HUDEP-2 (cell line): ENCODE data around the gene SRBD1.
A peak's percentile ranks its signal among the peaks of the same experiment; 100 is the strongest.

Experiments
- DNase-seq, 76 experiments: peaks; one replicate each; lab custom pipeline; 2025; ENCODE audit not compliant: unreplicated experiment in 76 of 76; lab: John Stamatoyannopoulos, UW

Gene SRBD1

DNA sequence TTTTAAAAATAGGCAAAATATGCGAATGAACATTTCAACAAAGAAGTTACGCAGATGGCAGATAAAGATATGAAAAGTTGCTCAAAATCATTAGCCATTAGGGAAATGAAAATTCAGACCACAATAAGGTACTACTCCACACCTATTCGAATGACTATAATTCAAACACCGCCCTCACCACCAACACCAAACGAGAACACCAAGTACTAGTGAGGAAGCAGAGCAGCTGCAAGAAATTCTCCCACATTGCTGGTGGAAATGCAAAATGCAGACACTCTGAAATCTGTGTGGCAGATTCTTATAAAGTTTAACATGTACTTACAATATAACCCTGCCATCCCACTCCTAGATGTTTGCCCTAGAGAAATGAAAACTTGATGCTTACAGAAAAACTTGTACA, 23.2 kb upstream of the SRBD1 start:
- DNase-seq, result no peak

DNA sequence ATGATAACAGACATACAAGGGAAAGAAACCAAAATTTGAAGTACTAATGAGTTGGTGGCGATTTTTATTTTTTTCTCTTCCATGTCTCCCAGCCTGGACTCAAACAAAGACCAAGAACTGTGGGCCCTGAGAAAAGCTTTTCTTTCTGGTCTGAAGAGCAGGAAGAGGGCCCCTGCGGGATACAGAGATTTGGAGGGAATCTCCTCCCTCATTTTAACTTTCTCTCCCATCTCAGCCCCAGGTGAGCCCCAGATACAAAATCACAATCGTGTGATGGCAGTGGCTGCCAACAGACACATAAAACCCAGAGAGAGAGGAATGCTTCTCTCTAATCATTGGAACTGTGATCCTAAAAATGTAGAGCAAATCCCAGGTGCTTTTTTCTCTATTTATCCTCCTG, 20.9 kb upstream of the SRBD1 start:
- no peak for DNase-seq

DNA sequence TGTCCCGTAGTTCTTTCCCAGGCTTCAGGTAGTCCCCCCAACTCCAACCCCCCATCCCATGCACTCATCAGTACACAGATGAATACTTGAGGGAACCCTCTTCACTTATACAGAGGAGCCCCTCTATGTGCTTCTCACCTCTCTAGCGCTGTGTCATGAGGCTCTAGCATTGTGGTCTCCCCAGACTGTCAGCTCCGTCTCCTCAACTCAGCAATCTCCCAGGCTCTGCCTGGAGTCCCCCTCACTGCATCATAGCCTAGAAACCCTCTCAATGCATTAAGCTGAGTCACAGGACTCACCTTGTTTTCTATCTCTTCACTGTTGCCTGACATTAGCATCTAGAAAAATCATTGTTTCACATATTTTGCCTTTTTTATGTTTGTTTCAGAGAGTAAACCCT, 20.3 kb upstream of the SRBD1 start:
- DNase-seq, result no peak

DNA sequence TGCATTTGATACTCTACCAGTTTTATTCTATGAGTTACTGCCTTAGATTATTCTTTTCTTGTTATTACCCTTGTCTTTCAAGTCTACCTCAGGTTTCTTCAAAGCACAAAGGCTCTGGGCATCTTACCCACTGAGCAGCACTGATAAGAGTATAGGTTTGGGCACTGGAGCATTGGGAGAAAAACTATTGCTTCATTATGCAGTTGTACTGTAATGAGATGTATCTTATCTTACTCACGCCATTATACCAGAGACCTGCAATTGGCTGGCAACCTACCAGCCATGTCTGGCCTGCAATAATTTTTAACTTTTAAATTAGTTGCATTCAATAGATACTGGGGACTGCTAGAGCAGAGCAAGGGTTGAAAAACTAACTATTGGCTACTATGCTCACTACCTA, 18.9 kb upstream of the SRBD1 start:
- DNase-seq, result no peak

DNA sequence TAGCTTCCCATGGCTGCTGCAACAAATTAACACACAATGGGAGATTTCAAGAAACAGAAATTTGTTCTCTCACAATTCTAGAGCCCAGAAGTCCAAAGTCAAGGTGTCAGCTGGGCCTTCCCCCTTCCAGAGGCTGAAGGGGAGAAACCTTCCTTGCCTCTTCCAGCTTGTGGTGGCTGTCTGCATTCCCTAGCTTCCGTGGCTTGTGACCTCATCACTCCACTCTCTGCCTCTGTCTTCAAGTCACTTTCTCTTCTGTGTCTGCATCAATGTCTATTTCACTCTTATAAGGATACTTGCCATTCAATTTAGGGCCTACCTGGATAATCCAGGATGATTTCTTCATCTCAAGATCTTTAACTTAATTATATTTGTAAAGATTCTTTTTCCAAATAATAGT, 16.8 kb upstream of the SRBD1 start:
- no peak for DNase-seq

- DNase-seq, result no peak
Measured at GRCh38 chr2:45626387-45627221, 15.5 kb upstream of the SRBD1 start.

DNA sequence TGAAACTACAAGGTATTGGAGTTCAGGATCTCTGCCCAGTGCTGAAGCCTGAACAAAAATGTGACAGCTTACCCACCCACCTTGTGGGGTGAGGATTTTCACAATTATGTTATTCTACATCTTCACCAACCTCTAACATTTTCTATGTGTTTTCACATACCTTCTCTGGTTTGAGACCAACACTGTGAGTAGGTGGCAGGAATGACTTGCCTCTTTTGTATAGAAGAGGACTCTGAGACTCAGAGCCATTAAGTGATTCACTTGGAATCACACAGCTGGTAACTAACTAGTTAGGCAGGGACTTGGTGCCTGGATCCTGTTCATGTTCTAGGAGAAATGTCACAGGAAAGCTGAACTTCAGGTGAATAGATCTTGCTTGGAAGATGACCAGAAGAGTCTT, 14.8 kb upstream of the SRBD1 start:
- DNase-seq, result no peak

GRCh38 chr2:45623098-45623497, 12.0 kb upstream of the SRBD1 start:
- DNase-seq, result no peak

DNA sequence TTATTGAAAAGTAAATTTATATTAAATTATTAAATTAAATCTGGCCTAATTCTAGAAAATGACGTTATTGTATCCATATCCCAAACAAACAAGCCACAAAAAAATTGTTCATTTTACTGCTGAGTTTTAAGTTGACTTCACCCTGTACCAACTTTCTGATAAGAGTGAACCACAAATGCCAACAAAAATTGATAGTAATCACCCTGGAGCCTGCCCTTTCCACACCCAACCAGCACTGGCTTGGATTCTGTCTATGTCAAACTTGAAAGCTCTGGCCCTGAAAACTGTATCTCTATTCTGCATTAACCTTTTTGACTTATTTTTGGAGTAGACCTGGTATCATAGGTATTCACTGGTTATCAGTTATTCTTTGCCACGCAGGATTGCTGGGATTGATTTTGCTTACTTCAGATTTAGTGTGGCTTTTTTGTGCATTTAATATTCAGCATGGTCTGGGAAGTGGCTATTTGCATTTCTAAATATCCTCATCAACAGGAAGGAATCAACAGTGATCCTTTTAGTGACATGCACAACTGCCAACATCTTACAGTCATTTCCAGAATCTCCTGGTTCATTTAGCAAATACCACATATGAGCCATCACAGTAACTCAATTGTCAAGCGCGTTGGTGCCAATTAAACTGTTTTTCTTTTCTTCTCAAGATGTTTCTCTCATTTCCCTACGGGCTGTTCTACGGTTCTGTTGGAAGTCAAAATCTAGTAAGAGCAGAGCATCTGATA, 11.4 kb upstream of the SRBD1 start:
- no peak for DNase-seq

GRCh38 chr2:45617496-45617895, 6.4 kb upstream of the SRBD1 start:
- no peak for DNase-seq

DNA sequence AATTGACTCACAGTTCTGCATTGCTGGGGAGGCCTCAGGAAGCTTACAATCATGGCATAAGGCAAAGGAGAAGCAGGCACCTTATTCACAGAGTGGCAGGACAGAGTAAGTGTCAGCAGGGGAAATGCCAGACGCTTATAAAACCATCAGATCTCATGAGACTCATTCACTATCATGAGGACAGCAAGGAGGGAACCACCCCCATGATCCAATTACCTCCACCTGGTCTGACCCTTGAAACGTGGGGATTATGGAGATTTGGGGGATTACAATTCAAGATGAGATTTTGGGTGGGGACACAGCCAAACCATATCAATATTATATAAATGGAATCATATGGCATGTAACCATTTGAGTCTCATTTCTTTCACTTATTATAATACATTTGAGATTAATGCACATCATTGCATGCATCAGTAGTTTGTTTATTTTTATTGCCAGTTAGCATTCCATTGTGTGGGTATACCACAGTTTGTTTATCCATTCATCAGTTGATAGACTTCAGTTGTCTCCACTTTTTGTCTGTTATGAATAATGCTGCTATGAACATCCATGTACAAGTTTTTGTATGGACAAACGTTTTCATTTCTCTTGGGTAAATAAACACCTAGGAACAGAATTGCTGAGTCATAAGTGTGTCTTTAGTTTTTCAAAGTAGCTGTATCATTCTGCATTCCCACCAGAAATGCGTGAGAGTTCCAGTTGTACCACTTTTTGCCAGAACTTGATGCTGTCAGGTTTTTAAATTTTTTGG, 5.8 kb upstream of the SRBD1 start:
- no peak for DNase-seq

DNA sequence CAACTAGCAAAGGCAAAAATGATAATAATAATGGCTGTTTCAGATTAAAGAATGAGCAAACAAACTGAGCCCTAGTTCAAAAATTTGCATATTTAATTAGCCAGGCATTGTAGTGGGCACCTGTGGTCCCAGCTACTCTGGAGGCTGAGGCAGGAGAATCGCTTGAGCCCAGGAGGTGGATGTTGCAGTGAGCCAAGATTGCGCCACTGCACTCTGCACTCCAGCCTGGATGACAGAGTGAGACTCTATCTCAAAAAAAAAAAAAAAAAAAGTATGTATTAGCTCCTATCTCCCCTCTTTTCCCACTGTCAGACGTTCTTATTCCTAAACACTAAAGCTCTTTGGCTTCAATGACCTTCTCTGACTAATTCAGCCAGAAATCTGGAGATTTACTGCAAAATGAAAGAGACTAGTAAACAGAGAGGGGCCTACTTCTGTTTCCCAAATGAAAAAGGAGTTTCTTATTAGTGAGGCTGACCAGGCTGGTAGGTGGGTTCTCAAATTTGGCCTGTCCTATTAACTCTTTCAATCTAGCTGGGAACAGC, 3.9 kb upstream of the SRBD1 start:
- no peak for DNase-seq

DNA sequence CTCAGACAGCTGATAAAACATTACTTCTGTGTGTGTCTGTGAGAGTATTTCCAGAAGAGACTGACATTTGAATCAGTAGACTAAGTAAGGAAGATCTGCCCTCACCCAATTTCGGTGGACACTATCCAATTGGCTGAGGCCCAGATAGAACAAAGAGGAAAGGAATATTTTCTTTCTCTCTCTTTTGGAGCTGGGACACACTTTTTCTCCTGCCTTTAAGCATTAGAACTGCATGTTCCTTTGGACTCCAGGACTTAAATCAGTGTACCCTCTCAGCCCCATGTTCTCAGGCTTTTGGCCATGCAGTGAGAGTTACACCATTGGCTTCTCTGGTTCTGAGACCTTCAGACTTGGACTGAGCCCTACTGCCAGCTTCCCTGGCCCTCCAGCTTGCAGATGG, 3.3 kb upstream of the SRBD1 start:
- no peak for DNase-seq

- DNase-seq, result no peak
Measured at GRCh38 chr2:45612731-45613130, 1.7 kb upstream of the SRBD1 start.

DNA sequence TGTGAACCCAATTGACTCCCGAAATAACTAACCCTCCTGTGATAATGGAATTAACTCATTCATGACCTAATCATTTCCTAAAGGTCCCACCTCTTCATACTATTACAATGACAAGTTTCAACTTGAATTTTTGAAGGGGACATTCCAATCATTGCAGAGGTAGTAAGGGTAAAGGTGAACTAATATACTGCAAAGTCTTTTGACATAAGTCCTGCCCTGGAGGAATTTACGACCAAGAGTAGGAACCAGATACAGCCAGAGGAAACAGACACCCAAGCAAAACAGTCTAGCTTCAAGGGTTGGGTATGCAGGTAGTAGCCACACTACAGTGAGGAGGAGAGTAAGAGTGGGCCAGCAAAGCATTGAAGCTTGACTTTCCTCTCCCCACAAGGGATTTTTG, 1.2 kb upstream of the SRBD1 start:
- DNase-seq, result no peak

DNA sequence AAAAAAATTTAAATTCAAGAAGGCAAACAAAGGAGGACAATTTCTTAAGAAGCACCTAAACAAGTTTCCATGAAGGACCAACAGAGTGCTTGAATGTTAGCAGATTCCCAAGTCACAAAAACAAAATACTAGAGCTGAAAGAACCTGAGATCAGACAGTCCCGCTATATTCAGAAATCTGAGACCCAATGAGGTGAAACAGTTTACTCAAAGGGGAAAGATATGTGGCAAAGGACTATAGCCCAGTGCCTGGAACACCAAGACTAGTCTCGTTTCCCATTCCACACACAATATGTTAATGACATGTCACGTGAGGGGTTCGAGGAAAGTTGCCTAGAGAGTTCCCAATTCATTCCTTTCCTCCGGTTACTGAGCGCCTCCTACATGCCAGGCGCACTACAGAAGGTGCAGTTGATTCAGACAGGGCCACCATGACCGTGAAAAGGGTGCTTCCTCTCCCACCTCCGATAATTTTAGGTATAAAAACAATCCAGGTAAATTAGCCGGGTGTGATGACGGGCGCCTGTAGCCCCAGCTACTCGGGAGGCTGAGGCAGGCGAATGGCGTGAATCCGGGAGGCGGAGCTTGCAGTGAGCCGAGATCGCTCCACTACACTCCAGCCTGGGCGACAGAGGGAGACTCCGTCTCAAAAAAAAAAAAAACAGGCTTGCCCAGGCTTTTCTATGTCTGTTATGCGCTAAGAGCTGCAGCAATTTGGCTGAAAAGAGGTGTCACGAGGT, 617 bp downstream of the SRBD1 start:
- DNase-seq, result peak in 54 of 76 experiments; percentile 5 to 66 (median 34)

- peak in 6 of 76 experiments; percentile 4 to 25 (median 12) for DNase-seq
Measured at GRCh38 chr2:45607701-45608100, 3.4 kb downstream of the SRBD1 start.

DNA sequence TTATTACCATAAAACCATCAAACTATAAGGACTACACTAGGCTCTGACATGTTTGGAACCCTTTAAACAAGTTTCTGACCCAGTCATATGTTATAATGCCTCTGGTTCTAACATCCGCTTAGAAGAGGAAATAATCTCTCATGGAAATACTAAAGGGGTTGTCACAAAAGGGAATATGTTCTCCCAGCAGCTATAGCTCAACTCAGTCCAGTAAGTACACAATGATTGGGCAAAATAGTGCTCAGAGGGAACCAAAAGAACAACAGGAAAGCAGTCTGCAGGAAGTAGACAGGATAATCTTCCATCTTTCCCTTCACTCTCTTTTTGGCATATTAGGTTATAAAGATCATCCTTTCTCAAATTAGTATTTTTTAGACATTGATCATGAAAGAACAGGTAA, 4.3 kb downstream of the SRBD1 start:
- no peak for DNase-seq

- DNase-seq, result no peak
Measured at GRCh38 chr2:45605116-45605515, 6.0 kb downstream of the SRBD1 start.

- DNase-seq, result no peak
Measured at GRCh38 chr2:45602624-45603023, 8.4 kb downstream of the SRBD1 start.

DNA sequence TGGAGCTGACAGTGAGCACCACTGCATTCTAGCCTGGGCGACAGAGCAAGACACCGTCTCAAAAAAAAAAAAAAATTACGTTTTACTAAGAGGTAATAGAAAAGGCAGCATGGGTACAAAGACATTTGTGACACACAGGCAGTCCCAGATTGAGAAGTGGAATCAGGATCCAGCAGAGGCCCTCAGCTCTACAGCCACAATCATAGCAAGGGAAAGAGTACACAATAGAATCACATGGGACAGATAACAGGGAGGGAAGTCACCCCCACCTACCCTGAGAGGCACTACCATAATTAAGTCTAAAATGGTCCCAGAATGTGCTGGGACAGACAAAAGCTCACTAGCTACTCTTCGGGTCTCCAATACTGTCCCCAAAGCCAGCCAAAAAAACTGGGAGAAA, 12.5 kb downstream of the SRBD1 start:
- no peak for DNase-seq
